K562 (cell line): ENCODE data around the gene ICAM1. TPM values are rescaled to one million over a fixed set of nuclear protein-coding genes. Genes with fewer than 3 reads are reported as not detected.
A peak's percentile ranks its signal among the peaks of the same experiment; 100 is the strongest.

Source experiments
- BCLAF1 ChIP-seq, 2 experiments: fragments of 450-650 bp in 1 of 2; IDR thresholded peaks; 2 replicates each; pipeline ENCODE4 v1.6.1; 2011 to 2017; ENCODE audit warnings: low read depth in 2 of 2, antibody characterized with exemption in 1 of 2, borderline replicate concordance in 1 of 2, low read length in 1 of 2, mild to moderate bottlenecking in 1 of 2, mixed read lengths in 1 of 2; ENCODE audit not compliant: control insufficient read depth in 1 of 2
- CHD2 ChIP-seq: IDR thresholded peaks from 2 replicates; pipeline ENCODE4 v1.6.1; 2011; ENCODE audit warnings: low read depth, low read length
- ERF ChIP-seq: fragments of 450-650 bp; formaldehyde crosslinking; IDR thresholded peaks from 2 replicates; pipeline ENCODE4 v1.4.0; 2020; ENCODE audit warnings: mild to moderate bottlenecking, mixed read lengths
- MAZ ChIP-seq, 2 experiments: fragments of 450-650 bp in 1 of 2; sonication (generic) in 1 of 2; formaldehyde crosslinking; IDR thresholded peaks in 1 of 2; conservative IDR thresholded peaks in 1 of 2; 2 replicates each; pipeline versions ENCODE4 v1.4.0 to v1.5.0; 2020; ENCODE audit warnings: mild to moderate bottlenecking in 1 of 2, missing genetic modification reagents in 1 of 2
- MITF ChIP-seq: IDR thresholded peaks from 2 replicates; pipeline ENCODE4 v1.6.1; 2014; ENCODE audit warnings: antibody characterized with exemption
- MTA3 ChIP-seq: fragments of 450-650 bp; formaldehyde crosslinking; IDR thresholded peaks from 2 replicates; pipeline ENCODE4 v1.6.1; 2017; ENCODE audit warnings: mild to moderate bottlenecking, borderline replicate concordance
- POLR2B ChIP-seq: fragments of 450-650 bp; IDR thresholded peaks from 2 replicates; pipeline ENCODE4 v1.6.1; 2018; ENCODE audit warnings: low read depth; ENCODE audit not compliant: partially characterized antibody
- SIX5 ChIP-seq, 2 experiments: IDR thresholded peaks; 2 replicates each; pipeline ENCODE4 v1.6.1; 2011; ENCODE audit warnings: low read length in 2 of 2, borderline replicate concordance in 1 of 2, low read depth in 1 of 2, mild to moderate bottlenecking in 1 of 2, moderate library complexity in 1 of 2; ENCODE audit not compliant: insufficient read depth in 1 of 2
- SMAD4 ChIP-seq: fragments of 250-450 bp; sonication (Bioruptor Pico); conservative IDR thresholded peaks from 2 replicates; pipeline ENCODE4 v1.8.0; 2021; ENCODE audit warnings: inconsistent platforms, mild to moderate bottlenecking, moderate library complexity
- SREBF2 ChIP-seq: sonication (generic); formaldehyde crosslinking; IDR thresholded peaks from 2 replicates; pipeline ENCODE4 v1.4.0; 2020; ENCODE audit warnings: mild to moderate bottlenecking, missing genetic modification reagents
- STAG1 ChIP-seq: sonication (generic); formaldehyde crosslinking; IDR thresholded peaks from 2 replicates; pipeline ENCODE4 v1.5.0; 2020; ENCODE audit warnings: missing genetic modification reagents, borderline replicate concordance
- TEAD1 ChIP-seq, 2 experiments: fragments of 450-650 bp in 1 of 2; sonication (generic) in 1 of 2; formaldehyde crosslinking; IDR thresholded peaks; 2 replicates each; pipeline versions ENCODE4 v1.4.0 to v1.8.0; 2020 to 2022; ENCODE audit warnings: mild to moderate bottlenecking in 2 of 2, missing genetic modification reagents in 1 of 2
- ZBTB7A ChIP-seq: IDR thresholded peaks from 2 replicates; pipeline ENCODE4 v1.6.1; 2011; ENCODE audit warnings: low read depth, mild to moderate bottlenecking, low read length, moderate library complexity, borderline replicate concordance; ENCODE audit not compliant: control insufficient read depth
- ZNF282 ChIP-seq: sonication (generic); formaldehyde crosslinking; IDR thresholded peaks from 2 replicates; pipeline ENCODE4 v1.8.1; 2023; ENCODE audit warnings: missing genetic modification reagents
- polyA plus RNA-seq, 8 experiments: library from polyadenylated mRNA; depleted of rRNA in 4 of 8; stranded (reverse) in 5 of 8; unstranded in 3 of 8; fragments of >200 nt; fragmentation: Nextera tagmentation in 2 of 8; fragmentation: Illumina TruSeq in 1 of 8; extraction: Ambion mirVana in 2 of 8; extraction: Trizol in 1 of 8; gene quantifications; 2 replicates each; pipeline versions ENCODE4 v1.2.1 to v1.2.3, GENCODE V29; 2011 to 2014; ENCODE audit warnings: inconsistent platforms in 1 of 8, missing spikeins in 1 of 8
- total RNA-seq, 7 experiments: library from RNA; depleted of rRNA in 6 of 7; stranded (reverse); fragments of >200 nt in 6 of 7; fragmentation: Illumina TruSeq in 2 of 7; extraction: Trizol in 2 of 7; gene quantifications; 2 replicates each; pipeline versions ENCODE4 v1.2.1 to v1.2.3, GENCODE V29; 2011 to 2021; ENCODE audit warnings: low replicate concordance in 1 of 7
- TF ChIP-seq, protein P1 (sequence below): fragments of 450-650 bp; IDR thresholded peaks from 2 replicates; pipeline ENCODE4 v1.6.1; 2016; ENCODE audit warnings: borderline replicate concordance

The ICAM1 gene
- total and polyA plus RNA-seq, 9 of the 15 experiments (the other 6 are each of a cell fraction or from before 2014, with no cell fraction given): 2.3 to 24.4 (median 13.4) TPM

DNA sequence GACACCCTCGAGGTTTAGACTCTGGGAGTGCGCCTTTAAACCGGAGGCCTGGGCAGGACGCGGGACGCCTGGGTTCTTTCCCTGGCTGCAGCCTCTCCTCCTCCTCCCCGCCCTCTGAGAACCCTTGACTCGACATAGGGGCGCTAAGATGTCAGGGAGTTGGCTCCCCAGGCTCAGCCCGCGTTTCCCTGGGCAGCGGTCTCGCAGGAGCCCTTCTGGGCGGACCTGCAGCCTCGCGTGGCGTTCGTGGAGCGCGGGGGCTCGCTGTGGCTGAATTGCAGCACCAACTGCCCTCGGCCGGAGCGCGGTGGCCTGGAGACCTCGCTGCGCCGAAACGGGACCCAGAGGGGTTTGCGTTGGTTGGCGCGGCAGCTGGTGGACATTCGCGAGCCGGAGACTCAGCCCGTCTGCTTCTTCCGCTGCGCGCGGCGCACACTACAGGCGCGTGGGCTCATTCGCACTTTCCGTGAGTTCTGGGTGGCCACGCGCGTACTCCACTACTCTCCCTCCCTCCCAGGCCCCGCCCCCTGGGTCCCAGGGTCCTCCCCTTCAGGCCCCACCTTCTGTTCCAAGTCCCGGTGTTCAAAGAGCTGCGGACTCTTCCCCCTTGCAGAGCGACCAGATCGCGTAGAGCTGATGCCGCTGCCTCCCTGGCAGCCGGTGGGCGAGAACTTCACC, 20.1 kb downstream of the ICAM1 start (continued):
- no peak for TF ChIP-seq SIX5 (IDR thresholded peaks at IDR 0.05; ENCODE audit: borderline replicate concordance in 1 of 2, insufficient read depth in 1 of 2, low read depth in 1 of 2, low read length in 2 of 2)
- no peak for TF ChIP-seq SMAD4 (CRISPR knock-in tag)
- TF ChIP-seq STAG1 (CRISPR knock-in tag): peak; percentile 11; the same call in 1 of the 2 replicates
- TF ChIP-seq CHD2: no peak
- no peak for TF ChIP-seq ZNF282 (CRISPR knock-in tag)
- no peak for TF ChIP-seq ERF (CRISPR knock-in tag)
- peak; percentile 70 to 81 for TF ChIP-seq MAZ (CRISPR knock-in tag; conservative IDR thresholded peaks at IDR 0.05 in 1 of 2, IDR thresholded peaks at IDR 0.05 in 1 of 2)
- TF ChIP-seq, protein P1, sequence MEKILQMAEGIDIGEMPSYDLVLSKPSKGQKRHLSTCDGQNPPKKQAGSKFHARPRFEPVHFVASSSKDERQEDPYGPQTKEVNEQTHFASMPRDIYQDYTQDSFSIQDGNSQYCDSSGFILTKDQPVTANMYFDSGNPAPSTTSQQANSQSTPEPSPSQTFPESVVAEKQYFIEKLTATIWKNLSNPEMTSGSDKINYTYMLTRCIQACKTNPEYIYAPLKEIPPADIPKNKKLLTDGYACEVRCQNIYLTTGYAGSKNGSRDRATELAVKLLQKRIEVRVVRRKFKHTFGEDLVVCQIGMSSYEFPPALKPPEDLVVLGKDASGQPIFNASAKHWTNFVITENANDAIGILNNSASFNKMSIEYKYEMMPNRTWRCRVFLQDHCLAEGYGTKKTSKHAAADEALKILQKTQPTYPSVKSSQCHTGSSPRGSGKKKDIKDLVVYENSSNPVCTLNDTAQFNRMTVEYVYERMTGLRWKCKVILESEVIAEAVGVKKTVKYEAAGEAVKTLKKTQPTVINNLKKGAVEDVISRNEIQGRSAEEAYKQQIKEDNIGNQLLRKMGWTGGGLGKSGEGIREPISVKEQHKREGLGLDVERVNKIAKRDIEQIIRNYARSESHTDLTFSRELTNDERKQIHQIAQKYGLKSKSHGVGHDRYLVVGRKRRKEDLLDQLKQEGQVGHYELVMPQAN: 0 out of 2 replicates have a peak, but pooled peaks have one; percentile 40
- TF ChIP-seq MTA3: no peak
- no peak for TF ChIP-seq BCLAF1 (IDR thresholded peaks at IDR 0.05; ENCODE audit: borderline replicate concordance in 1 of 2, control insufficient read depth in 1 of 2, low read depth in 2 of 2, low read length in 1 of 2)
- TF ChIP-seq TEAD1 (CRISPR knock-in tag; IDR thresholded peaks at IDR 0.05): 0 out of 4 replicates have a peak, but pooled peaks of 1 of the 2 experiments have one; percentile 46
- peak; percentile 68 for TF ChIP-seq POLR2B
- TF ChIP-seq ZBTB7A: peak; percentile 63; the same call in 1 of the 2 replicates
- no peak for TF ChIP-seq MITF
- 0 out of 2 replicates have a peak, but pooled peaks have one; percentile 72 for TF ChIP-seq SREBF2
